ENCODE results near the gene PRDM16. TPM values are rescaled to one million over a fixed set of nuclear protein-coding genes. Genes with fewer than 3 reads are reported as not detected.

PRDM16 gene
- total RNA-seq, 1 donor from 2014 or later: not detected

GRCh38 chr1:3053366-3053980 lies 15.5 kb upstream of the PRDM16 start:
- no peak for DNase-seq (ENCODE audit: low read depth)

DNA sequence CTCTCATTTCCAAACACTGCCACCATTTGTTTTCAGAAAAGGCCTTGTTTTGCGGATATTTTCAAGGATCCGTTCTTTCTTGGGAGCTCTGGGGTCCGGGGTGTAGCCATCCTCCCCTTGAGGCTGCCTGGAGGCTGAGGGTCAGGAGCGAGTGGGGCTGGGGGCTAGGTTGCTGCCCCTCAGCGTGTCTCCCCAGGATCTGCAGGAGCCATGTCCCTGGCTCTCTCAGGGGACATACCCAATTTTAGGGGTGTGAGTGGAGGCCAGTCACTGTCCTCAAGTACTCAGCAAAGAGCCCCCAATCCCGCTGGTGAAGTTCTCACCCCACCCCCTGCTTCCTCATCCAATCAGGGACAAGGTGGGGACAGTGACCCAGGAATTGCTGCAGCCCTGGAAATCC lies 15.0 kb upstream of the PRDM16 start:
- no peak for DNase-seq (ENCODE audit: low read depth)

- no peak for DNase-seq (ENCODE audit: low read depth)
These were observed 14.5 kb upstream of the PRDM16 start for GRCh38 chr1:3054474-3054873.

DNA sequence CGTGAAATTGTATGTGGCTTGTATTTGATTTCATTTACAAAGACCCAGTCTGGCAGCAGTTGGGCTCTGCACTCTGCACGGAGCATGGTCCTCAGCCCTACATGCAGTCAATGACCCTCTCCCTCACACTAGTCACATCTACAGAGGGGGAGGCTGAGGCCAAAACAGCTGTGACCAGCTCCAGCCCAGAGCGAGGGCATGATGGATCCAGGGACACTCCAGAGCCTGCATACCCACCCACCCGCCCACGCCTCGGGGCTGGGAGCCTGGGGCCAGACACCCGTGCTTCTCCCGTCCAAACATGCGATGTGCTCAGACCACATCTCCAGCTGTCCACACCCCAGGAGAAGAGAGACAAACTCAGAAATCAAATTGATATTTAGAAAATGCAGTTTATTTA lies 14.0 kb upstream of the PRDM16 start:
- no peak for DNase-seq (ENCODE audit: low read depth)

DNA sequence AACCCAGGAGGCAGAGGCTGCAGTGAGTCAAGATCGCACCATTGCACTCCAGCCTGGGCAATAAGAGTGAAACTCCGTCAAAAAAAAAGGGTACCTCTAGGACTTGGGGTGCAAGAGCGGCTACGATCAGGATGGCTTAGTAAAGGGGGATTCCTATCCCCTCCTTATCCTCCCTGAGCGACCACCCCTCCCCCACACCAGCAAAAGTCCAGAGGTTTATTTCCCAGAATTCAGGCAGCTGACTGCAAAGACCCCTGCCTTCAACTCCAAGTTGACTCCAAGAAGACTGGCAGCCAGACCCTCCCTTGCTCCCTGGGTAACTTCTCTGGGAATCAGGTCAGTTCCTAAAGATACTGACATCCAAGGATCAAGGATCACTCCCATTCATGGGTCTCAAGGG lies 12.4 kb upstream of the PRDM16 start:
- no peak for DNase-seq (ENCODE audit: low read depth)

- DNase-seq (ENCODE audit: low read depth): no peak
These were observed 10.6 kb upstream of the PRDM16 start for GRCh38 chr1:3058263-3059030.

DNA sequence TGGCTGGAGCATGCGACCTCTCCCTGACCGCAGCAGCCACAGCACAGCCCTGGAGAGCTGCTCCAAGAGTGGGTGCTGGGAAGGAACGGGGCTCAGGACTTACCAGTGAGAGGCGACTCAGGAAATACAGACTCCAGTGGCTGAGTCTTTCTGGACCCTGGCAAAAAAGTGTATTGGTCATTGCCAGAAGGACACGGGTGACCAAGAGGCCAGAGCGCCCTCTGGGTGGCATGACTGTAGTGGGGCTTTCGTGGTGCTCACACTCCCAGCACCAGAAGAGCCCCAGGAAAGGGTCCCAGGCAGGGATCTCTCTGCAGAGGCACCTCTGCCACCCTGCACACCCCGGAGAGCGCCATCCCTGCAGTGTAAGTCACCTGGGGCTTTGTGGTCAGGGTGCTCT lies 8.9 kb upstream of the PRDM16 start:
- no peak for DNase-seq (ENCODE audit: low read depth)

GRCh38 chr1:3060601-3061551 lies 8.1 kb upstream of the PRDM16 start:
- no peak for DNase-seq (ENCODE audit: low read depth)

GRCh38 chr1:3061566-3061965 lies 7.4 kb upstream of the PRDM16 start:
- no peak for DNase-seq (ENCODE audit: low read depth)

- no peak for DNase-seq (ENCODE audit: low read depth)
These were observed 6.9 kb upstream of the PRDM16 start for GRCh38 chr1:3061981-3062615.

DNA sequence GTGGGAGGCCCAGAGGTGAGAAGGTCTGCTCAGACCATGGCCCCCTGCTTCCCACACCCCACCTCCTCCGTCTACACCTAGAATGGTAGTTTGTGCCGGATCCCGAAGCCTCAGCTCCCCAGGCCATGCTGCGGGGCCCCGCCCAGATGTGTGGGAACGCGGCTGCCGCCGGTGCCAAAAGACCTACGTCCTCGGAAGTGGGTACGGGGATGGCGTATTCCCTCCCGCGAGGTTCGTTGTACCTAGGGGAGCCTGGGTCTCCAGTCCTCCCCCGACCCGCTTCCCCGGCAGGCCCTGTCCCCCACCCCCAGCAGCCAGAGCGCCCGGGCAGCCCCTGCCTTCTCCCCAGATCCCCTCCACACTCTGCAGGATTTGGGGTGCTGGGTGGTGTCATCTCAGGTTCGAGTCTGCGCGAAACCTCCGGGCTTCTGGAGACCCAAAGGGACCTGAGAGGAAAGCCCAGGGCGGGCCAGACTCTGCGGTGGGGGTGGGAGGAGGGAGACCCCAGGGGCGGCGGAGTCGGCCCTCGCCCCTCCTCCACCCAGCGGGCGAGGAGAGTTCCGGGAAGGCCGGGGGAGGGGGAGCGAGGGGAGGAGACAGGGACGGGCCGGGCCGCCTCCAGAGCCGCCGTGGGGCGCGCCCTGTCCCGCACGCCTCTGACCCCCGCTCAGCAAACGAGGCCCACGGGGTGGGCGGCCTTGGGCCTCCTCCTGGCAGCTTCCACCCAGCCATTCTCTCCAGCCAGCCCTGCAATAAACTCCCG lies 6.2 kb upstream of the PRDM16 start:
- no peak for DNase-seq (ENCODE audit: low read depth)

- no peak for DNase-seq (ENCODE audit: low read depth)
These were observed 5.4 kb upstream of the PRDM16 start for GRCh38 chr1:3063379-3064295.

DNA sequence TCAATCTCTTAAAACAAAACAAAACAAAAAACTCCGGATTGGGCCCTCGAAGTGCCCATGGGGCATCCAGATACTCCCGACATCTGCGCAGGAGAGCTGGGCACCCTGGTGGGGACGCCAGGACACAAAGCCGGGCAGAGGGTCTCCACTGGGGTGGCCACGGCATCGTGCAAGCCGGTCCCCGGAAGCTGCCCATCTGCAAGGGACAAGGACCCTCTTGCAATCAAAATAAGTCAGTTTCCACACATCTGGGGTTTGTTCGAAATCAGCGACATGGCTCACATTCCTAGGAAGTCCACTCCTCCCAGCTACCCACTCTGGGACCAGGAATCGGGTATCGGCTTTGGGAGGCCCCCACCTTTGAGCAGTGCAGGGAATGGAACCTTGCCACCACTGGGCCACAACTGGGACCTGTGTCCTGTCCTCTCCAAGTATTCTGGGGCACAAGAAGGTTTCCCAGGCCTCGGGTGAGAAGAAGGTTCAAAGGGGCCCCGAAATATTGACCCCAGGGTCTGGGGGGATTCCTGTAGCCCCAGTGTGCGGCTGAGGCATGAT lies 4.6 kb upstream of the PRDM16 start:
- DNase-seq (ENCODE audit: low read depth): no peak

- no peak for DNase-seq (ENCODE audit: low read depth)
These were observed 4.1 kb upstream of the PRDM16 start for GRCh38 chr1:3064901-3065300.

DNA sequence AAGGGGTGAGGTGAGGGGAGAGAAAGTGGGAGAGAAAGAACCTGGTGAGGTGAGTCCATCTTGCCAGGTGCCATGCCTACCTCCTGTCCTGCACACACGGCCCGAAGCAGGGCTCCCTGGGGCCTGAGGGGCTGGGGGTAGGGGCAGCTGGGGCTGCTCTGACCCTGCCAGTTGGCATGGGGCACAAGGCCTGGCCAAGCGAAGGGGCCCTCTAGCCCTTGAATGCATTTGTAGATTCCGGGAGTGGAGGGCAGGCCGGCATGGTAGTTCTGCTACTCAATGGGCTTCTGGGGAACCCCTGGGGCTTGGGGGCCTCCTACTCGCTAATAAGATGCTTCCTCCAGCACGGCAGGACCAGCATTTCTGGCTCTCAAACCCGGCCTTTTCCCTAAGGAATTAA lies 3.6 kb upstream of the PRDM16 start:
- no peak for DNase-seq (ENCODE audit: low read depth)

DNA sequence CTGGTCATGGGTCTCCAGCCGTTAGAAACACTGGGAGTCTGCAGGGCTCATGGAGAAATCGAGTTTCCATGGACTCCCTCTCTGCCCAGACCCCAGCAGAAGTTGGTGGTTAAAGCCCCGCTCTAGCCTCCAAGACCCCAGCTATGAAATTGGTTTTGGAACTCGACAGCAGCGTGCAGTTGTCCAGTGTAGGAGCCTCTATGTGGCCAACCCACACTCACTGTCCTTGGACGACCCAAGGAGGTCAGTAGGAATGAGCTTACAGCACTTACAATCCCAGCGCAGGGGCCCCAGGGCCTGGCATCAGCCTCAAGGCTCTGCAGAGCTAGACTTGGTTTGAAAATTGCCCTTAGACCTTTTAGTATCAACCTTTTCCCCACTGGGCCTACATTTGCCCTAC lies 3.2 kb upstream of the PRDM16 start:
- no peak for DNase-seq (ENCODE audit: low read depth)

DNA sequence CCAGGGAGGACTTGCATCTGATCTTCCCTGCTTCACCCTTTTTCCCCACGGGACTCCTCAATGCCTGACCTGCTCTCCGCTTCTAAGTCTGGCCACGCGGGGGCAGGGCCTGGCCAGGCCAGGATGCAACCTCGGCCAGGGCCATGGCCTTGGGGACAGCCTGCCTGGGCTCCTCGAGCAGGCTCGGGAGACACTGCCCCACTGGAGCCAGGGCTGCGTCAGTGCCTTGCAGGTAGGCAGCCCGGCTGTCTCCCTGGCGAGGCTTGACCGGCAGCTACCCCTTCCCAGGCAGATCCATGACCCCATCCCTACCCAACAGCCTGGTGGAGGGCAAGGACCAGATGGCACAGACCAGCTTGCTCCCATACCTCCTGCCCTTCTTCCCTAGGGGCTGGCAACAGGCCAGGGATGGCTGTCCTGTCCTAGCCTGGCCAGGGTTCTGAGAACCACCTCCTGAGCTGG lies 2.7 kb upstream of the PRDM16 start:
- no peak for DNase-seq (ENCODE audit: low read depth)

DNA sequence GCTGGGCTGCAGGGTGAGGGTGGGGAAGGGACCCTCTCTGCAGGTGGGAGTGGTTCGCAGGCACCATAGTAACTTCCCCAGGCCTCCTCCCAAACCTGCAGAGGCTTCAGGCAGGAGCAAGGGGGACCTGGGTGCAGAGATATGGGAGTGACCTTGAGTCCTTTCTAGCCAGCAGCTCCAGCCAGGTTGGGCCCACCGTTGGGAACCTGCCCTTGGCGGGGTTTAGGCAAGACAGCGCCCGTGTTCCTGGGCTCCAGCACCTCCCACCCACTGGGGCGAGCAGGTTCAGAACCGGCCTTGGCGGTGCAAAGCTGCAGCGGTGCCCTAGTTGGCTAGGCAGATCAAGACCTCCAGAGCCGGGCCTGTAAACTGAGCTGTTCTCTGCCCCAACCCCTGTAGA lies 2.2 kb upstream of the PRDM16 start:
- no peak for DNase-seq (ENCODE audit: low read depth)

DNA sequence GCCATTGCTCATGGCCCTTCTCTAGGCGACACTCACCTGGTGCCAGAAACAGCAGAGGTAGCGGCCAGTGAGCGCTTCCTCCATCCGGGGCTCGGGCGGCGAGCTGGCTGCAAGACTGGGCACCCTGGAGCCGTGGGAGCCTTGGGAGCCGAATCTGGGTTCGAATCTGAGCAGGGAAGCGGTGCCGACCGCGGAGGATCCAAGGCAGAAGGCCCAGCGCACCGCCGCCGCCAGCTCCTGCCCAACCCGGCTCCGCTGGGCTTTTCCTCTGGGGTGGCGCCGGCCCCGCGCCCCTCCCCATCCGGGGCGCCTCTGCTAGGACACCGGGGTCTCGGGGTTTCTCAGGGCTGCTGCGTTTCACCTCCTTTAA lies 1.7 kb upstream of the PRDM16 start:
- no peak for DNase-seq (ENCODE audit: low read depth)
